Stimulated activated CD8-positive, alpha-beta memory T cell treated with anti-CD3 and anti-CD28 coated beads, Interleukin-7, amount 100 ng/mL, for 24 hours (primary cell): ENCODE results near the gene SELENOW.

Experiments used
- DNase-seq: peaks from one replicate; pipeline ENCODE4 v3.0.0-alpha.2; 2020; ENCODE audit warnings: low read depth

Gene SELENOW

GRCh38 chr19:47824396-47824795 lies 45.9 kb downstream of the SELENOW start:
- no peak for DNase-seq

- no peak for DNase-seq
Observed at GRCh38 chr19:47826800-47827199, 48.3 kb downstream of the SELENOW start.

GRCh38 chr19:47832723-47833122 lies 54.2 kb downstream of the SELENOW start:
- DNase-seq, result no peak
